Thoracic aorta (tissue), 2 donors: ENCODE data around the gene KCNC2. TPM values are rescaled to one million over a fixed set of nuclear protein-coding genes. Genes with fewer than 3 reads are reported as not detected.

ENCODE experiments used
- ATAC-seq: fragments of 150-250 bp; one replicate; pipeline ENCODE4 v1.8.0; 2017; ENCODE audit warnings: low read depth; ENCODE audit not compliant: insufficient number of reproducible peaks, low FRiP score
- DNase-seq: peaks from one replicate; pipeline ENCODE4 v3.0.0-alpha.2; 2020; ENCODE audit warnings: low spot score
- H3K27ac ChIP-seq, 2 donors: fragments of 200-600 bp; sonication (generic); 1 replicate in 1 of 2; 2 replicates in 1 of 2; pipeline ENCODE4 v1.5.1; 2016; ENCODE audit warnings: mild to moderate bottlenecking in 2 of 2, moderate library complexity in 2 of 2
- H3K27me3 ChIP-seq: fragments of 200-600 bp; sonication (generic); replicated peaks from 2 replicates; pipeline ENCODE4 v1.6.0; 2016; ENCODE audit warnings: mild to moderate bottlenecking; ENCODE audit not compliant: insufficient read depth
- H3K36me3 ChIP-seq: fragments of 200-600 bp; sonication (generic); one replicate; pipeline ENCODE4 v1.5.1; 2016
- H3K4me1 ChIP-seq, 2 donors: fragments of 200-600 bp; sonication (generic); 1 replicate in 1 of 2; 2 replicates in 1 of 2; pipeline versions ENCODE4 v1.5.1 to v1.6.0; 2016; ENCODE audit warnings: low read depth in 2 of 2, mild to moderate bottlenecking in 1 of 2; ENCODE audit not compliant: control insufficient read depth in 1 of 2
- H3K4me3 ChIP-seq: fragments of 200-600 bp; sonication (generic); 2 replicates; pipeline ENCODE4 v1.5.1; 2016; ENCODE audit warnings: mild to moderate bottlenecking
- H3K9me3 ChIP-seq: fragments of 200-600 bp; sonication (generic); 2 replicates; pipeline ENCODE4 v1.5.1; 2016
- total RNA-seq, 2 donors: library from RNA; depleted of rRNA; stranded (reverse); fragments of >200 nt; gene quantifications; one replicate each; pipeline versions ENCODE4 v1.1.0 to v1.2.3, GENCODE V29; 2016
- TF ChIP-seq, protein P1 (sequence below): fragments of 200-600 bp; sonication (generic); IDR thresholded peaks from one replicate; pipeline ENCODE4 v1.5.1; 2019; ENCODE audit warnings: antibody characterized with exemption

The KCNC2 gene
- total RNA-seq, 2 donors from 2014 or later = not detected

DNA sequence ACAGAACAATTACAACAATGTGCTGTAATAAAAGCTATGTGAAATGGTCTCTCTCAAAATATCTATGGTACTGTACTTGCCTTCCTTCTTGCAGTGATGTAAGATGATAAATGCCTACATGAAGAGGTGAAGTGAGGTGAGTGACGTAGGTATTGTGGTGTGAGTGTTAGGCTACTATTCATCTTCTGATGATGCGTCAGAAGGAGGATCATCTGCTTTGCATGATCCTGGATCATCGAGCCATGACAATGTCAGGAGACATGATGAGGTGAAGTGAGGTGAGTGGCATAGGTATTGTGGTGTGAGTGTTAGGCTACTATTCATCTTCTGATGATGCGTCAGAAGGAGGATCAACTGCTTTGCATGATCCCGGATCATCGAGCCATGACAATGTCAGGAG is 105.8 kb downstream of the KCNC2 start:
- Histone ChIP-seq H3K27ac (no peak overlapping the region), H3K27me3 (no peaks in the 10 kb centered on the region), H3K9me3 (no peaks in the 10 kb centered on the region), H3K4me1 (no peaks in the 10 kb centered on the region), H3K36me3 (no peaks in the 10 kb centered on the region), H3K4me3 (no peak overlapping the region)
- TF ChIP-seq, protein P1, sequence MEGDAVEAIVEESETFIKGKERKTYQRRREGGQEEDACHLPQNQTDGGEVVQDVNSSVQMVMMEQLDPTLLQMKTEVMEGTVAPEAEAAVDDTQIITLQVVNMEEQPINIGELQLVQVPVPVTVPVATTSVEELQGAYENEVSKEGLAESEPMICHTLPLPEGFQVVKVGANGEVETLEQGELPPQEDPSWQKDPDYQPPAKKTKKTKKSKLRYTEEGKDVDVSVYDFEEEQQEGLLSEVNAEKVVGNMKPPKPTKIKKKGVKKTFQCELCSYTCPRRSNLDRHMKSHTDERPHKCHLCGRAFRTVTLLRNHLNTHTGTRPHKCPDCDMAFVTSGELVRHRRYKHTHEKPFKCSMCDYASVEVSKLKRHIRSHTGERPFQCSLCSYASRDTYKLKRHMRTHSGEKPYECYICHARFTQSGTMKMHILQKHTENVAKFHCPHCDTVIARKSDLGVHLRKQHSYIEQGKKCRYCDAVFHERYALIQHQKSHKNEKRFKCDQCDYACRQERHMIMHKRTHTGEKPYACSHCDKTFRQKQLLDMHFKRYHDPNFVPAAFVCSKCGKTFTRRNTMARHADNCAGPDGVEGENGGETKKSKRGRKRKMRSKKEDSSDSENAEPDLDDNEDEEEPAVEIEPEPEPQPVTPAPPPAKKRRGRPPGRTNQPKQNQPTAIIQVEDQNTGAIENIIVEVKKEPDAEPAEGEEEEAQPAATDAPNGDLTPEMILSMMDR = no peak
- no peak for DNase-seq
- no peak for ATAC-seq

DNA sequence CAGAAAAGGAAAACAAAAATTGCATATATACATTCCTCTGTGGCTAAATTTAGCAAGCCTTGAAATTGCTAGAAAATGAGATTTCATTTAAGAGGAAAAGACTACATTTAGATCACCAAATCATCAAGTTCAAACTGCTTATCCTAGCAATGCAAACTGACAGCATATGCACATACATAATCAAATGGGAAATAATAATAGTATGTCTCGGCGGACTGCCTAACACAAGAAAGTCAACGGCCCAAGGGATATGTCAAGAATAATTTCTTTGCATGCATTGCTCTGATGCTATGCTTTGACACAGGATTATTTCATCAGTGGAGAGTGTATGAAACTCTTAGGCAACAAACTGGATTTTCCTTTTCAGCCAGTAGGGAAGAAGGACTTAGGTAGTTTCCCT is 107.9 kb downstream of the KCNC2 start:
- Histone ChIP-seq H3K4me1 (no peaks in the 10 kb centered on the region), H3K4me3 (no peak overlapping the region), H3K27ac (no peak overlapping the region), H3K9me3 (no peaks in the 10 kb centered on the region), H3K27me3 (no peaks in the 10 kb centered on the region), H3K36me3 (no peaks in the 10 kb centered on the region)
- ATAC-seq = no peak
- no peak for DNase-seq
- TF ChIP-seq, protein P1 = no peak

DNA sequence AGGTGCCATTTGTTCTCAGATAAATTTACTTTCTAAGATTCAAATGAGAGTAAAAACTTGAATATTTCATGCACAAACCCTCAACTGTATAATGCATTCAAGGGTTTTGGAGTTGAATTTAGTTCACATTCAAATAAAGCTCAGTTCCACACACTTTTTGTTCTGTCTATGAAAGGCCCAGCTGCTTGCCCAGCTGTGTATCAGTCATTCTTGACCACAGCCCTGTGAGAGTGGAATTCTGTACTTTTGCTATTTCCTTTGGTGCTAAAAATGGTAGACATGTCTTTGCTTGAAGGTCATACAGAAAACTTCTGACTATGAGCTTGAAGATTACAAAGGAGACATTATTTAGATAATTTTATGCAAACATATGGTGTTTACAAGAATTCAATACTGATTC is 110.4 kb downstream of the KCNC2 start:
- H3K27ac ChIP-seq = no peak overlapping the region
- ATAC-seq = no peak
- H3K9me3 ChIP-seq = no peaks in the 10 kb centered on the region
- H3K36me3 ChIP-seq = no peaks in the 10 kb centered on the region
- H3K4me1 ChIP-seq = no peaks in the 10 kb centered on the region
- H3K27me3 ChIP-seq = no peaks in the 10 kb centered on the region
- TF ChIP-seq, protein P1 = no peak
- H3K4me3 ChIP-seq = no peak overlapping the region
- no peak for DNase-seq

DNA sequence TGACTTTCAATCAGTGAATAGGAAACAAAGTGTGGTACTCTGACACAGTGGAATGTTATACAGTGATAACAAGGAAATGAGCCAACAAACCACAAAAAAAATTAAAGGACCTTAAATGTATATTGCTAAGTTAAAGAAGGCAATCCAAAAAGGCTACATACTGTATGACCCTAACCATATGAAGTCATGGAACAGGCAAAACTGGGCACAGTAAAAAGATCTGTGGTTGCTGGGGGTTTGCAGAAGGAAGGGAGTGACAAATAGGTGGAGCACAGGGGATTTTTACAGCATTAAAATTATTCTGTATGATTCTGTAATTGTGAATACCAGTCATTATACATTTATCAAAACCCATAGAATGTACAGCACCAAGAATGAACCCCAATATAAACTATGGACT is 112.6 kb downstream of the KCNC2 start:
- H3K9me3 ChIP-seq = no peaks in the 10 kb centered on the region
- no peak for ATAC-seq

DNA sequence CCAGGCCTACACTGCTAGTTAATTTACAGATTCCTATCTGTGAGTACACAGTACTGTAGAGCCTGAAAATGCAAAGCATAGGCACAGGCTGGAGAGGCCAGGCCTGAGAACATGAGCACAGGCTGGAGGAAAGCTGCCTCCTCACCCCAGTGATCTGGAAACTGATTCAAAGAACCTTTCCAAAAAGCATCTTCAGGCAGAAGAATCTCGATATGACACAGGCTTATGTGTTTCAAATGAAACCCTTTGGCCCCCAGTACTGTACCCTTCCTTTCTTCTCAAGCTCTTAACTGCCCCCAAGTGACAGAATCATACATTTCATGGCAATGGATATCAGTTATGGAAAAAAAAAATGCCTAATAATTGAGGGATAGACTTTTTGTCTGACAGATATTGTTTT is 122.0 kb downstream of the KCNC2 start:
- no peaks in the 10 kb centered on the region for H3K9me3 ChIP-seq
- no peaks in the 10 kb centered on the region for H3K36me3 ChIP-seq
- no peak for DNase-seq
- no peak overlapping the region for H3K4me3 ChIP-seq
- TF ChIP-seq, protein P1 = no peak
- no peak for ATAC-seq
- H3K27me3 ChIP-seq = no peaks in the 10 kb centered on the region
- no peaks in the 10 kb centered on the region for H3K4me1 ChIP-seq
- H3K27ac ChIP-seq = no peak overlapping the region

More for the DNA sequence above, 112.6 kb downstream of the KCNC2 start:
- TF ChIP-seq, protein P1 = no peak
- H3K4me3 ChIP-seq = no peak overlapping the region
- H3K27ac ChIP-seq = no peak overlapping the region
- no peaks in the 10 kb centered on the region for H3K4me1 ChIP-seq
- no peaks in the 10 kb centered on the region for H3K36me3 ChIP-seq
- DNase-seq = no peak
- no peaks in the 10 kb centered on the region for H3K27me3 ChIP-seq
